ENCODE results near the gene COMMD7. TPM values are rescaled to one million over a fixed set of nuclear protein-coding genes. Genes with fewer than 3 reads are reported as not detected.

Gene COMMD7
- total and polyA plus RNA-seq, 4 experiments from 2014 or later: 29.6 to 154 (median 67.3) TPM

DNA sequence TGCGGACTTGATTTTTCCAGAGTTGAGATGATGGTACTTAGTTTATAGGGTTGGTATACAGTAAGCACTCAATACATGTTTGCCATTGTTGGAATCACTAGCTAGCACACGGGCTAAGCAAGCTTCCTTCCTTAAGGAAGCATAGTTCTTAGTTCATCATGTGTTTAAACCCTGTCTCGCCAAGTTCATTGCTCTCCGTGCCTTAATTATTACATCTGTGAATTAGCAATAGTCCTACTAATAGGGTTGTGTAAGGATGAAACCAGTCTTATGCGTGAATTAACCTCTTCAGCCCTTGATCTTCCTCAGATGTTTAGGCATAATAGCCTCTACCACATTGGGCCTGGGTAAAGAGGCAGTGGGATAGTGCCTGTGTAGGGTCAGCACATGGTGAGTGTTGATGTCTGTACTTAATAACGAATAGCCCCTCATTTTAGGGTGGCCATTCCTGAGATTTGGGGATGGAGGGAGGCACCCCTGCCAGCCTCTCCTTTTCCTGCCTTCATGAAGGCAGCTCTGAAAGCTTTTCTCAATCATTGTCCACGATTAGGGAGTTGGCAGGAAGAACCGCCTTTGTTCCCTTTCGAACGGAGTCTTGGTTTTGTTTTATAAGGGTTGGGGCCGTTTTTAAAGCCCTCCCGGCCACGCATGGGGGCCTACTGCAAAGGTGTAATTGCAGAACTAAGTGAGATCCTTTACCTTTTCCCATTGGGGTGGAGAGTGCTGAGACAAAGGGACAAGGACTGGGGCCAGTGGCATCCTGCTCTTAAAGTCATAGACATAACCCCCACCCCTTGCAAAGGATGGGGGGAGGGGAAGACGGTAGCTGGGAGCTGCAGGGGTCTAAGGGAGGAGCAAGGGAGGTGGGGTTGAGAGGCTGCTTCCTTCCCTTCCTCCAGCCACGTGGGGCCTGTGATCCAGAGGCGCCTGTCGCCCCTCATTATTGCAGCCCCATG lies 21.0 kb upstream of the COMMD7 start:
- H3K27me3 ChIP-seq (ENCODE audit: insufficient read depth, low read length): no peaks in the 10 kb centered on the region
- no peak overlapping the region for H3K27ac ChIP-seq (ENCODE audit: low read depth, low read length)
- H3K27me3 Mint-ChIP-seq: no peaks in the 10 kb centered on the region
- no peak overlapping the region for H3K4me3 ChIP-seq (ENCODE audit: low read length in 2 of 2)
- intact Hi-C loops (cut with micrococcal nuclease): no loop called here
- H3K27ac Mint-ChIP-seq: peak overlapping the region in 2 of 7 donors; percentile 9 to 16
- peaks cover 9 to 21% (median 13%) of the 10 kb centered on the region in 4 donors for H3K4me1 Mint-ChIP-seq
- CTCF ChIA-PET (ENCODE audit: partially characterized antibody): interaction anchor here (4.8 kb wide), 1 partner anchor 13 kb away, joined by 46 read pairs; no protein-coding TSS in a partner anchor
- H3K4me3 Mint-ChIP-seq: peak overlapping the region; percentile 2 to 76 (median 48)
- POLR2A ChIA-PET (ENCODE audit: partially characterized antibody): interaction anchor here (0.7 to 2.7 kb wide), 3 partner anchors 12 to 56 kb away, joined by 3 to 34 read pairs (median 3); partner anchors contain the start of genes COMMD7 and MAPRE1
- H3K4me1 ChIP-seq (ENCODE audit: insufficient read depth, low read length): peaks cover 18% of the 10 kb centered on the region
- no peaks in the 10 kb centered on the region for H3K36me3 Mint-ChIP-seq
- no peak for DNase-seq
- H3K9me3 Mint-ChIP-seq: no peaks in the 10 kb centered on the region
- no peaks in the 10 kb centered on the region for H3K36me3 ChIP-seq (ENCODE audit: insufficient read depth, low read length)
- H3K9me3 ChIP-seq (ENCODE audit: control insufficient read depth in 1 of 2, low read length in 2 of 2): no peaks in the 10 kb centered on the region

DNA sequence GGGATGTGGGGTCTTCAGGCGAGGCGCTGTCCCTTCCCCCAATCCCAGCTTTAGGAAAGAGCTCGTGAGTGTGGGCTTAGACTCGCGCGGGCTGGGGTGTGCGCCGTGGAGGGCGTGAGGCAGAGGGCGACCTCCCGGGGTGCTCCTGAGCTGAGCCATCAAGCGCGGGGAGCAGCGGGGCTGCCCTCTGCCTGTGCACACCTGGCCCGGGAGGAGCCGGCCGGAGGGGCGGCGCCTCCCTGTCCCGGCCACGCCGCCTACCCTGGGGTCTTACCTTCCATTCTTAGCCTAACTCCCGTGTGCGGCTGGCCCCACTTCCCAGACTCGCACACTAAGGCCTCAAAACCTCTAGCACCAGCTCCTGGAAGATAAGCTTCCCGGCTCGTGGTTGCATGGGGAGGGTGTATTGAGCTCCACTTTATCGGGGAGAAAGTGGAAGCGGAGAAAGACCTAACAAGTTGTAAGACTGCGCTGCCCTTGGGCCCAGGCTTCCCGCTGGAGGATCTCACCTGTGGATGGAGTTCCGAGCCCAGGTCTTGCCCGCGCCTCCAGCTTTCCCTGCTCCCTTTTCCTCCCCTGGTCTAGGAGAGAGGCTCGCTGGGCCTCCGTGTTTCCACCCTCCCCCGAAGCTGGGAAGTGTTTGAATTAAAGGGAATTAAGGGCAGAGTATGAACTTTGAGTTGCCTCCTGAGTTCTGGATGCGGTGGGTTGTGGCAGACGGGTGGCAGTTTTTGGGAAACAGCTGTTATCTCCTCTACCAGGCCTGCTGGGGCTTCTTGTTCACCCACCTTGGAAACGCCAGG lies 20.1 kb upstream of the COMMD7 start:
- Histone ChIP-seq H3K9me3 (ENCODE audit: control insufficient read depth in 1 of 2, low read length in 2 of 2) (no peaks in the 10 kb centered on the region), H3K27me3 (ENCODE audit: insufficient read depth, low read length) (no peaks in the 10 kb centered on the region), H3K36me3 (ENCODE audit: insufficient read depth, low read length) (no peaks in the 10 kb centered on the region), H3K4me3 (ENCODE audit: low read length in 2 of 2) (peak overlapping the region; percentile 23 to 69), H3K27ac (ENCODE audit: low read depth, low read length) (no peak overlapping the region), H3K4me1 (ENCODE audit: insufficient read depth, low read length) (peaks cover 18% of the 10 kb centered on the region)
- no peaks in the 10 kb centered on the region for H3K27me3 Mint-ChIP-seq
- CTCF ChIA-PET (ENCODE audit: partially characterized antibody): interaction anchor here (1.0 to 4.8 kb wide), 6 partner anchors 14 to 93 kb away, joined by 3 to 46 read pairs (median 4); partner anchors contain the start of genes C20orf203 and COMMD7
- peak overlapping the region; percentile 86 to 92 (median 88) for H3K4me3 Mint-ChIP-seq
- H3K27ac Mint-ChIP-seq: peak overlapping the region in 1 of 7 donors; percentile 38
- POLR2A ChIA-PET (ENCODE audit: partially characterized antibody): interaction anchor here (0.7 to 2.7 kb wide), 7 partner anchors 13 to 227 kb away, joined by 3 to 34 read pairs (median 3); partner anchors contain the start of genes COMMD7 and MAPRE1
- no peak for DNase-seq
- H3K4me1 Mint-ChIP-seq: peaks cover 9 to 21% (median 13%) of the 10 kb centered on the region in 4 donors
- H3K9me3 Mint-ChIP-seq: no peaks in the 10 kb centered on the region
- intact Hi-C loops (cut with micrococcal nuclease): no loop called here
- H3K36me3 Mint-ChIP-seq: no peaks in the 10 kb centered on the region

DNA sequence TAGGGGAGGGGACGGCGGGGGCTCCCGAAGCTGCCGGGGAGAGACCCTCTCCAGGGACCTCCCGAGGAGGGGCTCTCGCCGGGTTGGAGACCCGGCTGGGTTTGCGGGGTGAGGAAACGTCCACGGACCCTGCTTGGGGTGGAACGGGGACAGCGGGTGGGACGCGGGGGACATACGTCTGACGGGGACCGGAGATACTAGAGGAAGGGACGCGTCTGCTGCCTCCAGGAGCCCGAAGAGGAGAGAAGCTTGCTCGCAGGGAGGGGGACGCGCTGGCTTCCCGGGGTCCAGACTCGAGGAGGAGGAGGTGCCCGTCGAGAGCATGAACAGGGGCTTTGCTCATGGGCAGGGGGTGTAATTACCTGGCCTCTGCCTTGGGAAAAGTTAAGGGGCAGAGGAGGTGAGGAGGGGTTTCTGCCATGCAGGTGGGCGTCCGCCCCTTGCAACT lies 19.5 kb upstream of the COMMD7 start:
- H3K36me3 ChIP-seq (ENCODE audit: insufficient read depth, low read length): no peaks in the 10 kb centered on the region
- POLR2A ChIA-PET (ENCODE audit: partially characterized antibody): interaction anchor here (0.7 to 2.7 kb wide), 6 partner anchors 20 to 226 kb away, joined by 3 to 34 read pairs (median 4); partner anchors contain the start of gene COMMD7
- peak in 1 of 5 donors; percentile 4 for DNase-seq
- no peaks in the 10 kb centered on the region for H3K27me3 ChIP-seq (ENCODE audit: insufficient read depth, low read length)
- Mint-ChIP-seq H3K9me3 (no peaks in the 10 kb centered on the region), H3K4me3 (peak overlapping the region; percentile 86 to 92 (median 88)), H3K4me1 (peaks cover 9 to 21% (median 13%) of the 10 kb centered on the region in 4 donors), H3K36me3 (no peaks in the 10 kb centered on the region), H3K27me3 (no peaks in the 10 kb centered on the region), H3K27ac (peak overlapping the region in 4 of 7 donors; percentile 38 to 75 (median 62))
- peaks cover 18% of the 10 kb centered on the region for H3K4me1 ChIP-seq (ENCODE audit: insufficient read depth, low read length)
- H3K9me3 ChIP-seq (ENCODE audit: control insufficient read depth in 1 of 2, low read length in 2 of 2): no peaks in the 10 kb centered on the region
- no peak overlapping the region for H3K27ac ChIP-seq (ENCODE audit: low read depth, low read length)
- peak overlapping the region; percentile 23 to 69 for H3K4me3 ChIP-seq (ENCODE audit: low read length in 2 of 2)
- CTCF ChIA-PET (ENCODE audit: partially characterized antibody): interaction anchor here (1.0 to 4.8 kb wide), 6 partner anchors 15 to 93 kb away, joined by 3 to 46 read pairs (median 4); partner anchors contain the start of genes C20orf203 and COMMD7
- intact Hi-C loops (cut with micrococcal nuclease): loop anchor here (1.0 kb wide), 1 partner anchor 19 kb away; the partner anchor contains the start of gene COMMD7

DNA sequence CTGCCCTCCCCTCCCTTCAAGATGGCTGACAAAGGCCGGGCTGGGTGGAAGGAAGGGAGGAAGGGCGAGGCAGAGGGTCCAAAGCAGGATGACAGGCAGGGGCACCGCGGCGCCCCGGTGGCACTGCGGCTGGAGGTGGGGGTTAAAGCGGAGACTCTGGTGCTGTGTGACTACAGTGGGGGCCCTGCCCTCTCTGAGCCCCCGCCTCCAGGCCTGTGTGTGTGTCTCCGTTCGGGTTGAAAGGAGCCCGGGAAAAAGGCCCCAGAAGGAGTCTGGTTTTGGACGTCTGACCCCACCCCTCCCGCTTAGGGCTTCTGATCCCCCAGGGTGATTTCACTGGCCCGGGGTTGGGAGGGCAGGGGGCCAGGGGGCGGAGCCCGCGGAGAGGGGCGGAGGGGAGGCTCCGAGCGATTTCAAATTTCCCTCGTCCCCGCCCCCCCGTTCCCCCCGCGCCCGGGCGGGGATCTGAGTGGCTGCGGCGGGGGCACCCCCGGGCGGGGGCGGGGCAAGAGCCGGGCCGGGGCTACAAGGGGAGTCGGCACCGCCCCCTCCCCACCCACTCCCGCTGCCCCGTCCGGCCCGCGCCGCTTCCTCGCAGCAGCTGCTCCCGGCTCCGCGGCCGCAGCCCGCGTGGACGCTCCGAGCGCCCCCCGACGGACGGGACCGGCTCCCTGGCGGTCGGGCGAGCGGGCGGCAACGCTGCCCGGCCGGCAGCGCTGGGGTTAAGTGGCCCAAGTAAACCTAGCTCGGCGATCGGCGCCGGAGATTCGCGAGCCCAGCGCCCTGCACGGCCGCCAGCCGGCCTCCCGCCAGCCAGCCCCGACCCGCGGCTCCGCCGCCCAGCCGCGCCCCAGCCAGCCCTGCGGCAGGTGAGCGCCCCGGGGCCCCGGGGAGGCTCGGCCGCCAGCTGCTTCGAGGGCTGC lies 18.8 kb upstream of the COMMD7 start, which contains the start of gene DNMT3B:
TSS of gene DNMT3B (plus strand) at position 555 of the 923 bp plus-strand sequence. CDS start 17,939 bp downstream, outside the sequence.
- intact Hi-C loops (cut with micrococcal nuclease): loop anchor here (1.0 kb wide), 1 partner anchor 19 kb away; the partner anchor contains the start of gene COMMD7
- DNase-seq: peak; percentile 58 to 73 (median 63)
- POLR2A ChIA-PET (ENCODE audit: partially characterized antibody): interaction anchor here (0.7 to 2.7 kb wide), 6 partner anchors 19 to 226 kb away, joined by 3 to 34 read pairs (median 4); partner anchors contain the start of gene COMMD7
- Mint-ChIP-seq H3K27me3 (no peaks in the 10 kb centered on the region), H3K4me3 (peak within 1 kb of the TSS; percentile 86 to 92 (median 88)), H3K4me1 (peaks cover 9 to 21% (median 13%) of the 10 kb centered on the region in 4 donors), H3K27ac (peak within 1 kb of the TSS; percentile 22 to 79 (median 61)), H3K36me3 (no peaks in the 10 kb centered on the region), H3K9me3 (no peaks in the 10 kb centered on the region)
- no peaks in the 10 kb centered on the region for H3K36me3 ChIP-seq (ENCODE audit: insufficient read depth, low read length)
- CTCF ChIA-PET (ENCODE audit: partially characterized antibody): interaction anchor here (1.0 to 4.8 kb wide), 5 partner anchors 16 to 94 kb away, joined by 3 to 46 read pairs (median 6); partner anchors contain the start of genes C20orf203 and COMMD7
- no peak within 1 kb of the TSS for H3K27ac ChIP-seq (ENCODE audit: low read depth, low read length)
- H3K27me3 ChIP-seq (ENCODE audit: insufficient read depth, low read length): no peaks in the 10 kb centered on the region
- H3K9me3 ChIP-seq (ENCODE audit: control insufficient read depth in 1 of 2, low read length in 2 of 2): no peaks in the 10 kb centered on the region
- H3K4me3 ChIP-seq (ENCODE audit: low read length in 2 of 2): peak within 1 kb of the TSS; percentile 23 to 69
- H3K4me1 ChIP-seq (ENCODE audit: insufficient read depth, low read length): peaks cover 18% of the 10 kb centered on the region

DNA sequence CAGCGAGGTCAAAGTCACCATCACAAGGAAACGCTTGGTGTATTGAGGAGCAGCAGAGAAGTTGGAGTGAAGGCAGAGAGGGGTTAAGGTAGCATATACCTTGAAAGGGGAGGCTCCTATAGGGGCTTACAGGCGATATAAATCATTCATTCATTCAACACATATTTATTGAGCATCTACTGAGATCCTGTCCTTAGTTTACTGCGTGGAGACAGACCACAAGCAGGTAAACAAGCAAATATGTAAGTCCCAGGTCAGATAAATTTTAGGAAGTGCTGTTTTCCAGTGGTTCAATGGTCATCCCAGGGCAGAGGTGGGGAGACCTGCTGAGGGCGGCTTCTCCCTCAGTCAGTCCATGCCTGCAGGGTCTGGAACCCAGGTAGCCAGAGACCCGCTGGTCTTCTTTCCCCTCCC lies 18.2 kb upstream of the COMMD7 start:
- no peak for DNase-seq
- H3K36me3 ChIP-seq (ENCODE audit: insufficient read depth, low read length): no peaks in the 10 kb centered on the region
- ChIA-PET POLR2A (ENCODE audit: partially characterized antibody) (no interaction called here), CTCF (ENCODE audit: partially characterized antibody) (no interaction called here)
- H3K4me1 ChIP-seq (ENCODE audit: insufficient read depth, low read length): peaks cover 18% of the 10 kb centered on the region
- Mint-ChIP-seq H3K4me3 (peak overlapping the region; percentile 81 to 88 (median 83)), H3K4me1 (peaks cover 9 to 21% (median 13%) of the 10 kb centered on the region in 4 donors), H3K9me3 (no peaks in the 10 kb centered on the region), H3K36me3 (no peaks in the 10 kb centered on the region), H3K27ac (peak overlapping the region; percentile 22 to 79 (median 56)), H3K27me3 (no peaks in the 10 kb centered on the region)
- peak overlapping the region in 1 of 2 donors; percentile 69 for H3K4me3 ChIP-seq (ENCODE audit: low read length in 2 of 2)
- H3K27ac ChIP-seq (ENCODE audit: low read depth, low read length): no peak overlapping the region
- intact Hi-C loops (cut with micrococcal nuclease): no loop called here
- H3K27me3 ChIP-seq (ENCODE audit: insufficient read depth, low read length): no peaks in the 10 kb centered on the region
- no peaks in the 10 kb centered on the region for H3K9me3 ChIP-seq (ENCODE audit: control insufficient read depth in 1 of 2, low read length in 2 of 2)

DNA sequence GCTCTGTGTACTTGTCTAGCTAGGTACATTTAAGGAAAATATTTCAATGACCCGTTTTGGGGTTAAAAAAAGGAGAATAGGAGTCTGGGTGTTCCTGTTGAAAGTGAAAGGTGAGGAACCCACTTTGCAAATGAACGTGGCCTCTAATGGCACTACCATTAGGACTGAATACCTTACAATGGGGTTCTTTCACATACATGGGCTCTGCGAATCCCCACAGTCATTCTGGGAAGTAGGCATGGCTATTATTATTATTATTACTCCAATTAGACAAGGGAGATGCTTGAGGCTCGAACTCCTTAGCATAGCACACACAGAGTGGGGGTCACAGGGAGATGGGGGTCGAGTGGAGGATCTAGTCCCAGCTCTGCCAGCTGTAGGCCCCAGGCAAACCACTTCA lies 12.9 kb upstream of the COMMD7 start:
- no peaks in the 10 kb centered on the region for H3K27me3 Mint-ChIP-seq
- Histone ChIP-seq H3K4me1 (ENCODE audit: insufficient read depth, low read length) (peaks cover 2% of the 10 kb centered on the region), H3K4me3 (ENCODE audit: low read length in 2 of 2) (no peak overlapping the region), H3K27me3 (ENCODE audit: insufficient read depth, low read length) (no peaks in the 10 kb centered on the region), H3K27ac (ENCODE audit: low read depth, low read length) (no peak overlapping the region), H3K9me3 (ENCODE audit: control insufficient read depth in 1 of 2, low read length in 2 of 2) (no peaks in the 10 kb centered on the region), H3K36me3 (ENCODE audit: insufficient read depth, low read length) (no peaks in the 10 kb centered on the region)
- peaks cover 1 to 4% (median 2%) of the 10 kb centered on the region in 4 donors for H3K4me1 Mint-ChIP-seq
- ChIA-PET POLR2A (ENCODE audit: partially characterized antibody) (no interaction called here), CTCF (ENCODE audit: partially characterized antibody) (interaction anchor here (2.4 kb wide), 1 partner anchor 22 kb away, joined by 10 read pairs; no protein-coding TSS in a partner anchor)
- intact Hi-C loops (cut with micrococcal nuclease): no loop called here
- H3K4me3 Mint-ChIP-seq: no peak overlapping the region
- H3K27ac Mint-ChIP-seq: no peak overlapping the region
- no peaks in the 10 kb centered on the region for H3K36me3 Mint-ChIP-seq
- no peaks in the 10 kb centered on the region for H3K9me3 Mint-ChIP-seq
- DNase-seq: no peak
